RWPE1 (cell line): ENCODE data around the gene NR2C1.
"Not testable (repeated sequence)": the region's sequence is repeated elsewhere in the genome, so short reads cannot be mapped to it uniquely, and the experiment has no call there.

ENCODE experiments used
- CTCF ChIA-PET: fragments of 350-600 bp; sonication (Branson Sonifier 250); formaldehyde crosslinking; extraction: SDS; loops from one replicate; lab custom pipeline; 2021; lab: Yijun Ruan, JAX
- POLR2A ChIA-PET: fragments of 400-600 bp; formaldehyde crosslinking; extraction: SDS; loops from one replicate; lab custom pipeline; 2020; ENCODE audit warnings: antibody characterized with exemption; ENCODE audit not compliant: low non-redundant PET; lab: Yijun Ruan, JAX
- DNase-seq: peaks from one replicate; pipeline ENCODE4 v3.0.0; 2012; ENCODE audit warnings: low spot score
- H3K27ac ChIP-seq: fragments of 450-650 bp; 2 replicates; pipeline ENCODE4 v1.5.1; 2017
- CTCF ChIP-seq: fragments of 450-650 bp; conservative IDR thresholded peaks from 2 replicates; pipeline ENCODE4 v1.5.1; 2017; ENCODE audit warnings: low read depth, mild to moderate bottlenecking

NR2C1 gene

DNA sequence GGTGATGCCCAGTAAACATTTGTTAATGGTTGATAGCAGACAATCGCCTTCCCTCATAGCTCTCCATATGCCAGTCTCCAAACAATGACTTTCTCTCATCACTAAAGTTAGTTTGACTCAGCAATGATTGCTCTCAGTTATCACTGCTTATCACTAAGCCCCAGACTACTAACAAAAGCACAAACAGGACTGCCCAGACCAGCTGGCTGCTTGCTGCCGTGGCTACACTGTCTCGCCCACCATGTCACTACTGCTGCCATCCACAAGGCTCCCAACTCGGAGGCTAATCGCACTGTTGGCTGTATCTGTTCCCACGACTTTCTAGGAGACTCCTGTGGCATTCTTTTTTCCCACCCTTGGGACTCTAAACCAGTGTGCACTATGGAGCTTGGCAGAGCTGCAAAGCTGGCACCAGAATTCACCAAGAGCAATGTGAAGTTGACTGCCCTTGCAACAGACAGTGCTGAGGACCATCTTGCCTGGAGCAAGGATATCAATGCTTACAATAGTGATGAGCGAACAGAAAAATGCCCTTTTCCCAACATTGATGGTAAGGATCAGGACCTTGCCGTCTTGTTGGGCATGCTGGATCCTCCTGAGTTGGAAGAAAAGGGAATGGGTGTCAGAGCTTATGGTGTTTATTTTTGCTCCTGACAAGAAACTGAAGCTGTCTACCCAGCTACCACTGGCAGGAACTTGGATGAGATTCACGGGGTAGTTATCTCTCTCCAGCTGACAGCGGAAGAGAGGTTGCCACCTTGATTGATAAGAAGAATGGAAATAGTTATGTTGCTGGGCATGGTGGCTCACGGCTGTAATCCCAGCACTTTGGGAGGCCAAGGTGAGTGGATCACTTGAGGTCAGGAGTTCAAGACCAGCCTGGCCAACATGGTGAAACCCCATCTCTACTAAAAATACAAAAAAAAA lies 27.1 kb upstream of the NR2C1 start:
- POLR2A ChIA-PET, result no interaction called here
- DNase-seq, result no peak
- no peak for TF ChIP-seq CTCF
- no peak overlapping the region for H3K27ac ChIP-seq
- CTCF ChIA-PET, result interaction anchor here (0.5 to 1.0 kb wide), 3 partner anchors 16 to 951 kb away, joined by 3 to 6 read pairs (median 4); no protein-coding TSS in a partner anchor

DNA sequence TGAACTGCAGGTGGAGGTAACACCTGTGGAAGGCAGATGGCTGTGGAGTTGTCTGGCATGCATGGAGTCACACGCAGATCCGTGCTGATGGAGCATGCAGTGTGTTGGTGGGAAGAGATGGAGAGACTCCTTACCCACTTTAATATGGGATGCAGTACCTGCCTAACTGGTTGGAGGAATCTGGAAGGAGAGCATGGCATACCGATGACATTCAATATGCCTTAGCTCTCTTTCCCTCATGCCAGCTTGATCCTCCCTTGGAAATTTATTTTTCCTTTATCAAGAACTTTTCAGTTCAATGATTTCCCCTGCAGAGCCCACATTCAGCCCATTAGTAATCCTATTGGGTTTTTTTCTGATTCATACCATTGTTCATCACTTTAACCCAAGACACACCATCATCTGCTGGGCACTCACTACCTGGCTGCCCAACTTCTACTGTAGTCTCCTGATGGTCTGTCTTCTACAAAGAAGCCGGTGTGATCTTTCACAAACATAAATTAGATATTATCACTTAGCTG lies 25.9 kb upstream of the NR2C1 start:
- ChIA-PET CTCF (no interaction called here), POLR2A (no interaction called here)
- no peak for DNase-seq
- no peak overlapping the region for H3K27ac ChIP-seq
- no peak for TF ChIP-seq CTCF

GRCh38 chr12:95096852-95097251 lies 23.4 kb upstream of the NR2C1 start:
- no peak for DNase-seq
- TF ChIP-seq CTCF, result no peak
- ChIA-PET CTCF (no interaction called here), POLR2A (interaction anchor here (0.6 kb wide), 1 partner anchor 146 kb away, joined by 4 read pairs; no protein-coding TSS in a partner anchor)
- H3K27ac ChIP-seq, result no peak overlapping the region

GRCh38 chr12:95096378-95096777 lies 23.0 kb upstream of the NR2C1 start:
- no peak overlapping the region for H3K27ac ChIP-seq
- DNase-seq, result no peak
- TF ChIP-seq CTCF, result no peak
- ChIA-PET POLR2A (interaction anchor here (0.6 kb wide), 1 partner anchor 147 kb away, joined by 4 read pairs; no protein-coding TSS in a partner anchor), CTCF (interaction anchor here (0.6 kb wide), 1 partner anchor 21 kb away, joined by 3 read pairs; no protein-coding TSS in a partner anchor)

DNA sequence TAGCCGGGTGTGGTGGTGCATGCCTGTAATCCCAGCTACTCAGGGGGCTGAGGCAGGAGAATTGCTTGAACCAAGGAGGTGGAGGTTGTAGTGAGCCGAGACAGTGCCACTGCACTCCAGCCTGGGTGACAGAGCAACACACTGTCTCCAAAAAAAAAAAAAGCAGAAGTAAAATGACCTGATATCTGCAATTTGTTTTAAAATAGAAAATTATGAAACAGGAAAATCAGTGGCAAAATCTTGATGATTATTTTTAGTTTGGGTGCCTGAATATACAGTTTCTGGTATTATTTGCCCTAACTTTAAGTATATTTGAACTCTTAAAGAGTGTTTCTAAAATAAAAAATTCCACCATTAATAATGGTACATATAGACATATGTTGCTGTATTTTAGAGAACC lies 22.4 kb upstream of the NR2C1 start:
- DNase-seq, H3K27ac ChIP-seq, POLR2A ChIA-PET: not testable (repeated sequence)
- CTCF ChIA-PET, result interaction anchor here (0.6 kb wide), 1 partner anchor 21 kb away, joined by 3 read pairs; no protein-coding TSS in a partner anchor

DNA sequence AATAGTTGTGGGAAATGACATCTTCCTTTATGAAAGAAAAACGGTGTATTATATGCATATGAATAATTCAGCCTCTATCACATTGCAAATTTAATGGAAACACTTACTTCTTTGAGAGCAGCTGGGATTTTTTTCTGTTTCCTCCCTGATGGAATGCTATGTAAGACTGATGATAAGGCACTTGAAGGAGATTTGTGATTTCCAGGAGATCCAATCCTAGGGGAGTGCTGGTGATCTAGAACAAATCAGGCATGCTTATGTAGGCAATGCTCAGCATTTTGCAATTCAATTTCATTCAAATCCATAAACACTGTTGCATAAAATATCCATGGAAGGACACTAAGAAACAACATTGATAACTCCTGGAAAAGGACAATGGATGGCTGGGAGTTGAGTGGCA lies 16.0 kb upstream of the NR2C1 start:
- H3K27ac ChIP-seq, result no peak overlapping the region
- TF ChIP-seq CTCF, result no peak
- ChIA-PET CTCF (no interaction called here), POLR2A (no interaction called here)
- no peak for DNase-seq
